ENCODE data around the gene SOX12. TPM values are rescaled to one million over a fixed set of nuclear protein-coding genes. Genes with fewer than 3 reads are reported as not detected.
"Not testable (repeated sequence)": the region's sequence is repeated elsewhere in the genome, so short reads cannot be mapped to it uniquely, and the experiment has no call there.

The SOX12 gene
- total RNA-seq, 2 experiments from 2014 or later: 4.4 to 4.7 TPM

DNA sequence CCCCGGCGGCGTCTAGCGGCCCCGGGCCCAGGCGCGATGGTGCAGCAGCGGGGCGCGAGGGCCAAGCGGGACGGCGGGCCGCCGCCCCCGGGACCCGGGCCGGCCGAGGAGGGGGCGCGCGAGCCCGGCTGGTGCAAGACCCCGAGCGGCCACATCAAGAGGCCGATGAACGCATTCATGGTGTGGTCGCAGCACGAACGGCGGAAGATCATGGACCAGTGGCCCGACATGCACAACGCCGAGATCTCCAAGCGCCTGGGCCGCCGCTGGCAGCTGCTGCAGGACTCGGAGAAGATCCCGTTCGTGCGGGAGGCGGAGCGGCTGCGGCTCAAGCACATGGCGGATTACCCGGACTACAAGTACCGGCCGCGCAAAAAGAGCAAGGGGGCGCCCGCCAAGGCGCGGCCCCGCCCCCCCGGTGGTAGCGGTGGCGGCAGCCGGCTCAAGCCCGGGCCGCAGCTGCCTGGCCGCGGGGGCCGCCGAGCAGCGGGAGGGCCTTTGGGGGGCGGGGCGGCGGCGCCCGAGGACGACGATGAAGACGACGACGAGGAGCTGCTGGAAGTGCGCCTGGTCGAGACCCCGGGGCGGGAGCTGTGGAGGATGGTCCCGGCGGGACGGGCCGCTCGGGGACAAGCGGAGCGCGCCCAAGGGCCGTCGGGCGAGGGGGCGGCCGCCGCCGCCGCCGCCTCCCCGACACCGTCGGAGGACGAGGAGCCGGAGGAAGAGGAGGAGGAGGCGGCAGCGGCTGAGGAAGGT lies 715 bp downstream of the SOX12 start:
- POLR2A ChIA-PET: interaction anchor here (0.6 to 3.1 kb wide), 3 partner anchors 27 to 212 kb away, joined by 3 to 17 read pairs (median 4); partner anchors contain the start of gene ZCCHC3
- no peaks in the 10 kb centered on the region for H3K9me3 Mint-ChIP-seq
- no peak overlapping the region for H3K27ac Mint-ChIP-seq
- CTCF ChIA-PET: no interaction called here
- intact Hi-C loops (cut with micrococcal nuclease): loop anchor here (1.0 kb wide), 2 partner anchors 16 to 218 kb away; no protein-coding TSS in a partner anchor
- peak; percentile 61 for DNase-seq
- H3K27me3 Mint-ChIP-seq: no peaks in the 10 kb centered on the region
- H3K4me3 Mint-ChIP-seq: peak overlapping the region; percentile 76
- H3K4me1 Mint-ChIP-seq (ENCODE audit: low read depth): peaks cover 18% of the 10 kb centered on the region
- no peaks in the 10 kb centered on the region for H3K36me3 Mint-ChIP-seq

DNA sequence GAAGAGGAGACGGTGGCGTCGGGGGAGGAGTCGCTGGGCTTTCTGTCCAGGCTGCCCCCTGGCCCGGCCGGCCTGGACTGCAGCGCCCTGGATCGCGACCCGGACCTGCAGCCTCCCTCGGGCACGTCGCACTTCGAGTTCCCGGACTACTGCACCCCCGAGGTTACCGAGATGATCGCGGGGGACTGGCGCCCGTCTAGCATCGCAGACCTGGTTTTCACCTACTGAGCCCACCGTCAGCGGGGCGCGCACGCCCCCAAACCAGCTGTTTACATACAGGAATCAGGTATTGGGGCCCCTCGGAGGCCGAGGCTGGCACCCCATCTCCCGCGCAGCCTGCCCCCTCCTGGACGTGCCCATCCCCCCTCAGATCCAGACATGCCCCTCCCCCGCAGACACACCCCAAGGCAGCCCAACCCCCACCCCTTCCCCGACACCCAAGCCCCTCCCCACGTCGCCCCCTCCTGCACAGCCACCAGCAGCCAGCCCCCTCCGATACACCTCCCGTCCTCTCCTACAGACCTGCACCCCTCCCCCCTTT lies 1.4 kb downstream of the SOX12 start:
- intact Hi-C loops (cut with micrococcal nuclease): no loop called here
- H3K4me1 Mint-ChIP-seq (ENCODE audit: low read depth): peaks cover 18% of the 10 kb centered on the region

DNA sequence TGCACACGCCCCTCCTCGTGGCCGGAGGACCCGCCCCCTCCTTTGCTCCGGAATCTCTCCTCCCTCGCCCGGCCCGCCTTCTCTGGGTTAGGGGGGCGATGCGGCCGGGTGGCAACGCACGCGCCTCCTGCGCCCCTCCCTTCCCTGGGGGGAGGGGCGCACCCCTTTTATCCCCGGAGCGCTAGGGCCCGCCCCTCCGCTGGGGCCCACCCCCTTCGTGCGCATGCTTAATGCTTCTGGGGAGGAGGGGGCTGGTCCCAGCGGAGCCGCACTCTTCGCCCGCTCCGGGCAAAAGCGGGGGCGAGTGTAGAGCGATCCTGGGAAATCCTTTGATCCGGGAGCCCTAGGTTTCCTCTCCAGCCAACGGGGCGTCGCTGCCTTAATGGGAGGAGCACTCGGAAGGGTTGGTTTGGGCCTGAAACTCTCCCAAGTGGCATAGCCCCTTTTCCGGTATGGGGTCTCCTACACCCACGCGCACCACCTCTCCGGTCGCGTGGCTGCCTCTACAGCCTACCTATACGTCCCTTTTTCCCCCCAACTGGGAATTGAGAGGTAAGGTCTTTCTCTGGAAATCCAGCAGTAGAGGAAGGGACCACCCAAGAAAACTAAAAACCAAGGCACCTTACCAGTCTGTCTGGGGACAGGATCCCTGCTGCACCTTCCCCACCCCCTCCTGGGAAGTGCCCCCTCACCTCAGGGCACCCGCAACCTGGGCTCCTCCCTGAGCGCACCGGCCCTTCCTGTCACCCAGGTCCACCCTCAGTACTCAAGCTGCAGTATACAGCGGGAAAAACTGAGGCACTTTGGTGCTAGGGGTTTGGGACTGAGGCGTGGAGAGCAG lies 2.1 kb downstream of the SOX12 start:
- peak; percentile 78 for DNase-seq
- H3K4me1 Mint-ChIP-seq (ENCODE audit: low read depth): peaks cover 18% of the 10 kb centered on the region
- intact Hi-C loops (cut with micrococcal nuclease): no loop called here
- H3K4me3 Mint-ChIP-seq: peak overlapping the region; percentile 76
- H3K27ac Mint-ChIP-seq: no peak overlapping the region
- no peaks in the 10 kb centered on the region for H3K9me3 Mint-ChIP-seq
- ChIA-PET POLR2A (interaction anchor here (0.7 kb wide), 1 partner anchor 12 kb away, joined by 3 read pairs; no protein-coding TSS in a partner anchor), CTCF (no interaction called here)
- H3K36me3 Mint-ChIP-seq: no peaks in the 10 kb centered on the region
- H3K27me3 Mint-ChIP-seq: no peaks in the 10 kb centered on the region

More for the DNA sequence above, 1.4 kb downstream of the SOX12 start:
- H3K9me3 Mint-ChIP-seq: no peaks in the 10 kb centered on the region
- POLR2A ChIA-PET: interaction anchor here (0.7 to 3.1 kb wide), 3 partner anchors 13 to 30 kb away, joined by 3 to 17 read pairs (median 3); partner anchors contain the start of gene ZCCHC3
- DNase-seq: no peak
- no peaks in the 10 kb centered on the region for H3K27me3 Mint-ChIP-seq
- H3K27ac Mint-ChIP-seq: no peak overlapping the region
- H3K36me3 Mint-ChIP-seq: no peaks in the 10 kb centered on the region
- H3K4me3 Mint-ChIP-seq: peak overlapping the region; percentile 76
- CTCF ChIA-PET: no interaction called here

DNA sequence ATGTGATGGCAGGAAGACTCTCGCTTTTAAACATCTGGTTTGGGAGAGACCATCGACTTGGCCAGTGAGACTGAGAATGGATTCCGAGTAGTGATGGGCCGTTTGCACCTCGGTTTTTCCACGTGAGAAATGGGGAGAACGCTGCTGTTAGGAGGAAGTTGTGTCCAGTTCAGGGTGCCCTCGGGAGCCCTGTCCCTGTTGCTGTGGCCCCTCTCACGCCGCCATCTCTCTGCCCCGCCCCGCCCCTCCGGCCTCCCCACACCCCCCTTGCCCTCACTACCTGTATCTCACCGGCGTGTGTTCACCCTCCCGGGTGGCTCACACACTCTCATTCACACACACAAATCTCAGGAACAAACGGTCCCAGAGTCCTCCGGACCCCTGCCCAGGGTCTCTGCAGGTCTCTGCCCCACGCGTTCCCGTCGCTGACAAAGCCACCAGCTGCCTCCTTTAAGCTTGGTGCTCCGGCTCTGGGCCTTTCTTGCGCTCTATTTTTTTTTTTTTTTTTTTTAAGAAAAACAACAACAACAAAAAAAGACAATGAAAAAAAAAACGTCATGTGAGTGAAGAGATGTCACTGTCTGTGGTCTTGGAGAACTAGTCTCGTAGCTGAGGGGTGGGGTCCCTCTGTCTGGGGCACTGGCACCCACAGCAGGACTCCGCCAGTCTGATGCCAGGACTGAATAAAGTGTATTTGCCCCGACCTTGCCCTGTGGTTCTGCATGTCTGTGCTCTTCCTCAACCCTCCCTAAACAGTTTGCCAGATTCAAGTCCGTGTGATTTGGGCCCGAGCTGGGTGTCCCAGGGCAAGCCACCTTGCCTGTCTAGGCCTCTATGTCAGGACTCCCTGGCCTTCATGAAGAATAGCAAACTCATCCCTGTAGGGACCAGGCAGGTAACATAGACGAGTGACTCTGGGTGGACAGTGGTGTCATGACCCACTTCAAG lies 2.9 kb downstream of the SOX12 start:
- no peak for DNase-seq
- intact Hi-C loops (cut with micrococcal nuclease): no loop called here
- H3K27me3 Mint-ChIP-seq: no peaks in the 10 kb centered on the region
- H3K4me3 Mint-ChIP-seq: peak overlapping the region; percentile 76
- H3K27ac Mint-ChIP-seq: no peak overlapping the region
- ChIA-PET POLR2A (no interaction called here), CTCF (interaction anchor here (0.8 to 5.1 kb wide), 3 partner anchors 18 to 59 kb away, joined by 3 to 37 read pairs (median 25); partner anchors contain the start of gene NRSN2)
- H3K4me1 Mint-ChIP-seq (ENCODE audit: low read depth): peaks cover 18% of the 10 kb centered on the region
- no peaks in the 10 kb centered on the region for H3K36me3 Mint-ChIP-seq
- no peaks in the 10 kb centered on the region for H3K9me3 Mint-ChIP-seq

DNA sequence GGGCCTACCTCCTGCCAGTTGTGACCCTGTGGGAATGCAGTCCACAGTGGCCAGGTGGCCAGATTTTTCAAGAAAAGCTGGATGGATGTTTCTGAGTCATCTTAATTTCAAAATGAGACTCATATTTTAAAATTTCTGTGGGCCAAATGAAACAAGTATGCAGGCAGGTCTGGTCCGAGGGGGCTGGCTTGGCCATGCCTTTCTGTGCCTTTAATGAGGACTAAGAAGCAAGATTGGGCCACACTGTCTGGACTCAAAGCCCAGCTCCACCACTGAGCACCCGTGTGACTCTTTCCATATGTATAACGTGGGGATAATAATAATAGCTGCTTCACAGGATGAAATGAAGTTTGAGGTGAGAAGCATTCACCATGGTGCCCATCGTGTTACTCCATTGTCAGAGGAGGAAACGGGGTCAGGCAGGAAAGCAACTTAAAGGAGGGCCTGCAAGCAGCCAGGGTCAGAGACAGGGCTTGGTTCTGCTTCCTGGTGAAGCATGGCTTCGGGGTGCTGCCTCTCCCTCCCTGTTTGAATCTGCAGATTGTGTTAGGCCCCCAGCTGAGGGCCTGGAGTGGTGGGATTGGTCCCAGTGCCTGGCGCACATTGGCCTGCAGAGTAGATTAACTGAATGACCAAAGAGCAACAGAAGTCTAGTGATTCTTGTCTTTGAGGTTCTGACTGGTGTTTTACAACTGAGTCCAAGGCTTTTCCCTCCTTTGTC lies 3.8 kb downstream of the SOX12 start:
- no peak overlapping the region for H3K27ac Mint-ChIP-seq
- peaks cover 12% of the 10 kb centered on the region for H3K4me1 Mint-ChIP-seq (ENCODE audit: low read depth)
- no peaks in the 10 kb centered on the region for H3K36me3 Mint-ChIP-seq
- intact Hi-C loops (cut with micrococcal nuclease): no loop called here
- H3K4me3 Mint-ChIP-seq: no peak overlapping the region
- CTCF ChIA-PET: interaction anchor here (0.6 to 5.1 kb wide), 16 partner anchors 8 to 205 kb away, joined by 3 to 37 read pairs (median 7); partner anchors contain the start of genes NRSN2, TBC1D20 and ZCCHC3
- POLR2A ChIA-PET: no interaction called here
- DNase-seq: no peak
- H3K9me3 Mint-ChIP-seq: no peaks in the 10 kb centered on the region
- no peaks in the 10 kb centered on the region for H3K27me3 Mint-ChIP-seq

DNA sequence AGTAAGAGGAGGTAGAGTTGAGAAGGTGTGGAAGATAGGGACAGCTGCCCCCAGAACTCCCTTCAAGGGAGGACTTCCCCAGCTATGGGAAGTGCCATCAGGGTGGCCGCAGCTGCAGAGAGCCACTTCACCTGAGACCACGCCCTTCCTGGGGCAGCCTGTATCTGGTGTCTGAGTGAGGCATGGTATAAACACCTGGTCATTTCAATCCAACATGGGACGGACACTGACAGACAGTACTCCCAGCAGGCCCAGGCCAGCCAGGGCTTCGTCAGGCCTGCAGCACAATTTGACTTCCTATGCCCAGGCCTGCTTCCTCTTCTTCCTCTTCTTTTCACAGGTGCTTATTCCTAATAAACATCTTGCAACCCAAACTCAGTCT lies 4.5 kb downstream of the SOX12 start:
- no peak for DNase-seq
- Mint-ChIP-seq H3K4me1 (ENCODE audit: low read depth) (peaks cover 9% of the 10 kb centered on the region), H3K4me3 (no peak overlapping the region), H3K36me3 (no peaks in the 10 kb centered on the region), H3K27me3 (no peaks in the 10 kb centered on the region), H3K27ac (no peak overlapping the region), H3K9me3 (no peaks in the 10 kb centered on the region)
- intact Hi-C loops (cut with micrococcal nuclease): loop anchor here (1.0 to 2.0 kb wide), 2 partner anchors 63 to 121 kb away; no protein-coding TSS in a partner anchor
- POLR2A ChIA-PET: no interaction called here
- CTCF ChIA-PET: interaction anchor here (0.6 to 5.1 kb wide), 21 partner anchors 9 to 214 kb away, joined by 3 to 37 read pairs (median 5); partner anchors contain the start of genes CSNK2A1, NRSN2, TBC1D20 and ZCCHC3

DNA sequence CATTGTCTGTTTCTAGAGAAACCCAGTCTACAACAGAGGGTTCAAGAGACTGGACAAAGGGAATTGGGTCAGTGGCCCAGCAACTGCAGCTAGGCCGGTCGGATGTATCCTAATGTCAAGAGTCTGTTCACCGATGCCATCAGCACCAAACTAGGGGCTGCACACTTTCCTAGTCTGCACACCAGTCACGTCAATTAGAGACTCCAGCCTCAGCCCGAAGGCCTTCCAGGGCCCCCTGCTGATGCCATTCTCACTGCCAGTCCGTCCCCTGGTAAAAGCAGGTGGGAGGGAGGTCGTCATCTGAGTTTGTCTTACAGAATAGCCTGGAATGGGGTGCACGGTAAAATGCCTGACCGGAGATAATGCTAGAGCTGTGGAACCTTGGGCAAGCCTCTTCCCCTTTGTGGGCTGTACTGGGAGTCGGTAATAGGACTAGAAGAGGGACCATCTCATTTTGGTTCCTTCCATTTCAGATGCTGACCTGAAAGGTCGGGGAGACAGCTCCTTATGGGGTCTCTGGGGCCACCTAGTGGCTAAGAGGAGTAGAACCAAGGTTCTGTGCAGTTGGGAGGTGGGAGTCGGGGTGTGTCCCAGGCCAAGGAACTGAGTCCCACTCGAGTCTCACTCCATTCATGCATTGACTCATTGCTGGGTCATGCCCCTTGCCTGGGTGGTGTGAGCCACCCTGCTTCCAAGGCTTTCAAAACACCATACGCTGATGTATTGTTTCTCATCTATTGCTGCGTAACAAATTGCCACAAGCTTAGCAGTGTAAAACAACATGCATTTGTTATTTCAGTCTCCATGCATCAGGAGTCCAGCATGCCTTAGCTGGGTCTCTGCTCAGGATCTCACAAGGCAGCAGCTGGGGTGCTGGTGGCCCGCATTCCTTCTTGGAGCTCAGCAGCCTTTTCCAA lies 5.1 kb downstream of the SOX12 start:
- Mint-ChIP-seq H3K9me3 (no peaks in the 10 kb centered on the region), H3K27me3 (no peaks in the 10 kb centered on the region), H3K36me3 (no peaks in the 10 kb centered on the region), H3K4me1 (ENCODE audit: low read depth) (peaks cover 7% of the 10 kb centered on the region), H3K27ac (no peak overlapping the region), H3K4me3 (no peak overlapping the region)
- ChIA-PET POLR2A (interaction anchor here (1.0 kb wide), 1 partner anchor 29 kb away, joined by 4 read pairs; no protein-coding TSS in a partner anchor), CTCF (interaction anchor here (0.6 to 5.1 kb wide), 39 partner anchors 9 to 213 kb away, joined by 3 to 37 read pairs (median 4); partner anchors contain the start of genes CSNK2A1, NRSN2, TBC1D20 and ZCCHC3)
- intact Hi-C loops (cut with micrococcal nuclease): loop anchor here (1.0 to 2.0 kb wide), 2 partner anchors 64 to 121 kb away; no protein-coding TSS in a partner anchor
- DNase-seq: peak; percentile 73

DNA sequence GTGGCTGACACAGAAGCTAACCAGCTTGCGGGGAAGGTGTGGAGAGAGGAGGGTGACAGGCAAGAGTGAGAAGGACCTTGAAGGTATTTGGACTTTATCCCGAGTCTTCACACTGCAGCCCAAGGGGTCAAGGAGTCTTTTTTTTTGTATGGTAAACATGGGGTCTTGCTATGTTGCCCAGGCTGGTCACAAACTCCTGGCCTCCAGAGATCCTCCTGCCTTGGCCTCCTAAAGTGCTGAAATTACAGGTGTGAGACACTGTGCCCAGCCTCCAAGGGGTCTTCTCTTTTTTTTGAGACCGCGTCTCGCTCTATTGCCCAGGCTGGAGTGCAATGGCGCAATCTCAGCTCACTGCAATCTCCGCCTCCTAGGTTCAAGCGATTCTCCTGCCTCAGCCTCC lies 9.2 kb downstream of the SOX12 start:
- CTCF ChIA-PET: interaction anchor here (2.5 kb wide), 1 partner anchor 20 kb away, joined by 6 read pairs; no protein-coding TSS in a partner anchor

DNA sequence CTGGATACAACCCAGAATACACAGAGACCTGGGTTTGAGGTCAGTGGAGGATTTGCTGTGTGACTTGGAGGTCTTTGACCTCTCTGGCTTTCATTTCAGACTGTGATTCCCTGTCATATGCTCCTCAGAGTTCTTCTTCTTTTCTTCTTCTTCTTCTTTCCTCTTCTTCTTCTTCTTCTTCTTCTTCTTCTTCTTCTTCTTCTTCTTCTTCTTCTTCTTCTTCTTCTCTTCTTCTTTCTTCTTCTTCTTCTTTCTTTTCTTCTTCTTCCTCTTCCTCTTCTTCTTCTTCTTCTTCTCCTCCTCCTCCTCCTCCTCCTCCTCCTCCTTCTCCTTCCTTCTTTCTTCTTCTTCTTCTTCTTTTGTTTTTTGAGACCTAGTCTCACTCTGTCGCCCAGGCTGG lies 10.7 kb downstream of the SOX12 start:
- H3K4me3 Mint-ChIP-seq; H3K36me3 Mint-ChIP-seq; H3K9me3 Mint-ChIP-seq; POLR2A ChIA-PET; H3K4me1 Mint-ChIP-seq (ENCODE audit: low read depth); DNase-seq; CTCF ChIA-PET; intact Hi-C loops (cut with micrococcal nuclease); H3K27ac Mint-ChIP-seq; H3K27me3 Mint-ChIP-seq: not testable (repeated sequence)

More for the DNA sequence above, 9.2 kb downstream of the SOX12 start:
- H3K4me3 Mint-ChIP-seq: no peak overlapping the region
- intact Hi-C loops (cut with micrococcal nuclease): no loop called here
- DNase-seq: no peak
- no peaks in the 10 kb centered on the region for H3K9me3 Mint-ChIP-seq
- POLR2A ChIA-PET: no interaction called here
- H3K36me3 Mint-ChIP-seq: no peaks in the 10 kb centered on the region
- no peak overlapping the region for H3K27ac Mint-ChIP-seq
- no peaks in the 10 kb centered on the region for H3K27me3 Mint-ChIP-seq
- H3K4me1 Mint-ChIP-seq (ENCODE audit: low read depth): peaks cover 4% of the 10 kb centered on the region

DNA sequence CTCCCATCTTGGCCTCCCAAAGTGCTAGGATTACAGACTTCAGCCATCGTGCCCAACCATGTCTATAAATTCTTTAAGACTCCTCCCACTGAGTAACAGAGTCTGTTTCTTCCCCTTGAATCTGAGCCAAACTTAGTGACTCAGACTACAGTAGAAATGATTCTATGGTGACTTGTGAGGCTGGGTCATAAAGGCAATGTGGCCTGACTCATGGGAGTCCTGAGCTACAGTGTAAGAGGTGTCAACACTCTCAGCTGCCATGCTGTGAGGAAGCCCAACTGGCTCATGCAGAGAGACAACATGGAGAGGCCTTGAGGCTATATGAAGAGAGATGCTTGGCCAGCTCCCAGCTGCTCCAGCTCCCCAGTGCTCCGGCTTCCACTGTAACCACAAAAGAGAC lies 16.3 kb downstream of the SOX12 start:
- intact Hi-C loops (cut with micrococcal nuclease): no loop called here
- H3K4me1 Mint-ChIP-seq (ENCODE audit: low read depth): peaks cover 6% of the 10 kb centered on the region
- H3K9me3 Mint-ChIP-seq: peaks cover 7% of the 10 kb centered on the region
- peak; percentile 71 for DNase-seq
- no peak overlapping the region for H3K4me3 Mint-ChIP-seq
- H3K36me3 Mint-ChIP-seq: peaks cover 6% of the 10 kb centered on the region
- POLR2A ChIA-PET: interaction anchor here (1.5 to 1.6 kb wide), 2 partner anchors 17 to 66 kb away, joined by 4 to 5 read pairs; no protein-coding TSS in a partner anchor
- H3K27me3 Mint-ChIP-seq: no peaks in the 10 kb centered on the region
- H3K27ac Mint-ChIP-seq: no peak overlapping the region
- CTCF ChIA-PET: interaction anchor here (0.6 to 1.9 kb wide), 4 partner anchors 10 to 871 kb away, joined by 3 to 7 read pairs (median 4); no protein-coding TSS in a partner anchor

Measured in activated CD4-positive, alpha-beta memory T cell treated with anti-CD3 and anti-CD28 coated beads for 36 hours (primary cell).